ENCODE results near the gene CPSF6. TPM values are rescaled to one million over a fixed set of nuclear protein-coding genes. Genes with fewer than 3 reads are reported as not detected.

The CPSF6 gene
- total and polyA plus RNA-seq, 2 donors (not counting 3 experiments of a cell fraction or from before 2014, with no cell fraction given), result 55.8 to 91.7 TPM

- dilution Hi-C loops (cut with MboI; ENCODE audit: extremely low pct_ligation_motif_present, low sequenced_read_pairs), result no loop called here
- H3K9me1 ChIP-seq (replicated peaks; ENCODE audit: control insufficient read depth, extremely low read depth, insufficient read depth, low read length), result no peaks in the 10 kb centered on the region
- DNase-seq (ENCODE audit: low read depth, low spot score) (no peak), FAIRE-seq (no peak)
- H3K4me3 ChIP-seq (replicated peaks in 1 of 3; ENCODE audit: insufficient read depth in 1 of 3, low read depth in 1 of 3, low read length in 3 of 3), result no peak overlapping the region
- no peaks in the 10 kb centered on the region for H3K9me3 ChIP-seq (replicated peaks; ENCODE audit: control insufficient read depth, insufficient read depth, low read length)
- no peaks in the 10 kb centered on the region for H3K4me1 ChIP-seq (ENCODE audit: control insufficient read depth, extremely low read depth, insufficient read depth, low read length)
- no peak overlapping the region for H3K27ac ChIP-seq (ENCODE audit: insufficient read depth, low read depth, low read length)
- H3K79me2 ChIP-seq (ENCODE audit: control insufficient read depth, insufficient read depth, low read length), result no peaks in the 10 kb centered on the region
- no peaks in the 10 kb centered on the region for H3K36me3 ChIP-seq (ENCODE audit: control insufficient read depth in 2 of 2, extremely low read depth in 1 of 2, insufficient read depth in 2 of 2, low read length in 2 of 2)
- intact Hi-C loops (cut with micrococcal nuclease), result no loop called here
- no peaks in the 10 kb centered on the region for H4K20me1 ChIP-seq (replicated peaks; ENCODE audit: control insufficient read depth, extremely low read depth, insufficient read depth, low read length)
- ChIA-PET POLR2A (no interaction called here), CTCF (interaction anchor here (0.7 kb wide), 1 partner anchor 9 kb away, joined by 4 read pairs; no protein-coding TSS in a partner anchor)
- peaks cover 2% of the 10 kb centered on the region in 2 experiments for H3K27me3 ChIP-seq (ENCODE audit: control insufficient read depth in 2 of 2, insufficient read depth in 2 of 2, low read length in 2 of 2)
- H3K9ac ChIP-seq (replicated peaks; ENCODE audit: extremely low read depth, insufficient read depth, low read length), result no peak overlapping the region
- BruUV-seq (replicated peaks), result no TSS peak
- TF ChIP-seq GATA2 (IDR thresholded peaks at IDR 0.05; ENCODE audit: insufficient read depth, insufficient read length, low read depth, low read length) (no peak), JUN (IDR thresholded peaks at IDR 0.05; ENCODE audit: borderline replicate concordance, insufficient read depth, insufficient read length, low read depth) (no peak), FOS (IDR thresholded peaks at IDR 0.05; ENCODE audit: borderline replicate concordance, insufficient read depth, low read length) (no peak)
- H3K4me2 ChIP-seq (ENCODE audit: insufficient read depth, low read length), result no peak overlapping the region
- no peak overlapping the region for H2AFZ ChIP-seq (ENCODE audit: low read depth, low read length)
Measured at GRCh38 chr12:69210661-69211060, 28.7 kb upstream of the CPSF6 start.

- CTCF ChIA-PET, result no interaction called here
- no peak for TF ChIP-seq EZH2 (IDR thresholded peaks at IDR 0.05; ENCODE audit: borderline replicate concordance, low read depth, low read length, severe bottlenecking)
- no peak for TF ChIP-seq GATA2 (IDR thresholded peaks at IDR 0.05; ENCODE audit: insufficient read depth, insufficient read length, low read depth, low read length)
- Histone ChIP-seq H3K9me3 (replicated peaks; ENCODE audit: control insufficient read depth, insufficient read depth, low read length) (no peaks in the 10 kb centered on the region), H3K4me2 (ENCODE audit: insufficient read depth, low read length) (no peak overlapping the region), H3K9me1 (replicated peaks; ENCODE audit: control insufficient read depth, extremely low read depth, insufficient read depth, low read length) (no peaks in the 10 kb centered on the region), H3K27me3 (ENCODE audit: control insufficient read depth in 2 of 2, insufficient read depth in 2 of 2, low read length in 2 of 2) (peaks cover 2% of the 10 kb centered on the region in 2 experiments), H3K36me3 (ENCODE audit: control insufficient read depth in 2 of 2, extremely low read depth in 1 of 2, insufficient read depth in 2 of 2, low read length in 2 of 2) (no peaks in the 10 kb centered on the region), H3K4me3 (replicated peaks in 1 of 3; ENCODE audit: insufficient read depth in 1 of 3, low read depth in 1 of 3, low read length in 3 of 3) (no peak overlapping the region), H3K9ac (replicated peaks; ENCODE audit: extremely low read depth, insufficient read depth, low read length) (no peak overlapping the region), H3K27ac (ENCODE audit: insufficient read depth, low read depth, low read length) (no peak overlapping the region), H4K20me1 (replicated peaks; ENCODE audit: control insufficient read depth, extremely low read depth, insufficient read depth, low read length) (no peaks in the 10 kb centered on the region), H3K79me2 (ENCODE audit: control insufficient read depth, insufficient read depth, low read length) (no peaks in the 10 kb centered on the region), H2AFZ (ENCODE audit: low read depth, low read length) (no peak overlapping the region), H3K4me1 (ENCODE audit: control insufficient read depth, extremely low read depth, insufficient read depth, low read length) (no peaks in the 10 kb centered on the region)
- intact Hi-C loops (cut with micrococcal nuclease) (no loop called here), dilution Hi-C loops (cut with MboI; ENCODE audit: extremely low pct_ligation_motif_present, low sequenced_read_pairs) (no loop called here)
- POLR2A ChIA-PET, result no interaction called here
- DNase-seq (ENCODE audit: low read depth, low spot score) (no peak), FAIRE-seq (no peak)
- no TSS peak for BruUV-seq (replicated peaks)
Measured at GRCh38 chr12:69211160-69211559, 28.2 kb upstream of the CPSF6 start.

Data from endothelial cell of umbilical vein (primary cell).